22Rv1 (cell line): ENCODE results near the gene SLC16A14.

Experiments used
- ZFX ChIP-seq: fragments of 450-650 bp; IDR thresholded peaks from 2 replicates; pipeline ENCODE4 v1.6.1; 2017; ENCODE audit warnings: antibody characterized with exemption, borderline replicate concordance
- TF ChIP-seq, protein P1 (sequence below): fragments of 450-650 bp; IDR thresholded peaks from 2 replicates; pipeline ENCODE4 v1.5.1; 2017; ENCODE audit warnings: mild to moderate bottlenecking

- TF ChIP-seq, protein P1, sequence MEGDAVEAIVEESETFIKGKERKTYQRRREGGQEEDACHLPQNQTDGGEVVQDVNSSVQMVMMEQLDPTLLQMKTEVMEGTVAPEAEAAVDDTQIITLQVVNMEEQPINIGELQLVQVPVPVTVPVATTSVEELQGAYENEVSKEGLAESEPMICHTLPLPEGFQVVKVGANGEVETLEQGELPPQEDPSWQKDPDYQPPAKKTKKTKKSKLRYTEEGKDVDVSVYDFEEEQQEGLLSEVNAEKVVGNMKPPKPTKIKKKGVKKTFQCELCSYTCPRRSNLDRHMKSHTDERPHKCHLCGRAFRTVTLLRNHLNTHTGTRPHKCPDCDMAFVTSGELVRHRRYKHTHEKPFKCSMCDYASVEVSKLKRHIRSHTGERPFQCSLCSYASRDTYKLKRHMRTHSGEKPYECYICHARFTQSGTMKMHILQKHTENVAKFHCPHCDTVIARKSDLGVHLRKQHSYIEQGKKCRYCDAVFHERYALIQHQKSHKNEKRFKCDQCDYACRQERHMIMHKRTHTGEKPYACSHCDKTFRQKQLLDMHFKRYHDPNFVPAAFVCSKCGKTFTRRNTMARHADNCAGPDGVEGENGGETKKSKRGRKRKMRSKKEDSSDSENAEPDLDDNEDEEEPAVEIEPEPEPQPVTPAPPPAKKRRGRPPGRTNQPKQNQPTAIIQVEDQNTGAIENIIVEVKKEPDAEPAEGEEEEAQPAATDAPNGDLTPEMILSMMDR = no peak
- TF ChIP-seq ZFX = no peak
Observed at GRCh38 chr2:230077851-230078547, 9.3 kb upstream of the SLC16A14 start.
